Brain microvascular endothelial cell (primary cell): ENCODE measurements around the gene UBR3.

ENCODE experiments used
- DNase-seq: peaks from one replicate; pipeline ENCODE4 v3.0.0-alpha.2; 2020
- H3K27ac ChIP-seq: fragments of 250-450 bp; sonication (Bioruptor Pico); 2 replicates; pipeline ENCODE4 v1.5.1; 2020; ENCODE audit warnings: mild to moderate bottlenecking, moderate library complexity
- H3K27me3 ChIP-seq: fragments of 250-450 bp; sonication (Bioruptor Pico); replicated peaks from 2 replicates; pipeline ENCODE4 v1.5.1; 2020; ENCODE audit warnings: mild to moderate bottlenecking
- H3K36me3 ChIP-seq: fragments of 250-450 bp; sonication (Bioruptor Pico); replicated peaks from 2 replicates; pipeline ENCODE4 v1.5.1; 2020; ENCODE audit warnings: mild to moderate bottlenecking
- H3K4me3 ChIP-seq: 2 replicates; pipeline ENCODE4 v1.5.1; 2011; ENCODE audit warnings: low read depth, mild to moderate bottlenecking, control low read depth, low read length, moderate library complexity
- CTCF ChIP-seq: IDR thresholded peaks from 2 replicates; pipeline ENCODE4 v1.5.1; 2011; ENCODE audit warnings: low read depth, mild to moderate bottlenecking, moderate library complexity, low read length, control low read depth, inconsistent platforms; ENCODE audit errors: missing control alignments
- in situ Hi-C: cut with HindIII; loops from 2 replicates; pipeline ENCODE4 v1.10.0; 2017; ENCODE audit warnings: low sequenced_read_pairs, low pct_ligation_motif_present

UBR3 gene

GRCh38 chr2:170063456-170064235 is 236.4 kb downstream of the UBR3 start:
- TF ChIP-seq CTCF, result no peak
- DNase-seq, result no peak
- in situ Hi-C loops, result no loop called here
- Histone ChIP-seq H3K4me3 (no peak overlapping the region), H3K36me3 (peaks cover 5% of the 10 kb centered on the region), H3K27me3 (no peaks in the 10 kb centered on the region), H3K27ac (no peak overlapping the region)

DNA sequence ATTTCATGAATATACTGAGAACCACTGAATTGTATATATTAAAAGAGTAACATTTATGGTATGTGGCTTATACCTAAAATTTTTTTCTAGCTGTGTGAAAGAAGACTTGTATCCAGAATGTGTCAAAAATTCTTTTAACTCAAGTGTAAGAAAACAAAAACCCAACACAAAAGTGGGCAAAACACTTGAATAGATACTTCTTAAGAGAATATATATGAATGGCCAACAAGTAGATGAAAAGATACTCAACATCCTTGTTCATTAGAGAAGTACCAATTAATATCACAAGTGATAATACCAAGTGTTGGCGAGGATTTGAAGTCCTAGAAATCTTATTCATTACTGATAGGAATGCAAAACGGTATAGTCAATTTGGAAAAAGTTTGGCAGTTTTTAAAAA is 243.5 kb downstream of the UBR3 start:
- no peak overlapping the region for H3K4me3 ChIP-seq
- no peak overlapping the region for H3K27ac ChIP-seq
- H3K27me3 ChIP-seq, result no peaks in the 10 kb centered on the region
- in situ Hi-C loops, result no loop called here
- peaks cover 2% of the 10 kb centered on the region for H3K36me3 ChIP-seq
- DNase-seq, result no peak
- no peak for TF ChIP-seq CTCF

- Histone ChIP-seq H3K36me3 (no peaks in the 10 kb centered on the region), H3K4me3 (no peak overlapping the region), H3K27ac (no peak overlapping the region), H3K27me3 (no peaks in the 10 kb centered on the region)
- peak; percentile 62 for DNase-seq
- no peak for TF ChIP-seq CTCF
- in situ Hi-C loops, result no loop called here
These were observed 246.0 kb downstream of the UBR3 start for GRCh38 chr2:170073288-170073687.

GRCh38 chr2:170076189-170076588 is 248.9 kb downstream of the UBR3 start:
- no peak overlapping the region for H3K4me3 ChIP-seq
- H3K27ac ChIP-seq, result no peak overlapping the region
- TF ChIP-seq CTCF, result no peak
- in situ Hi-C loops, result no loop called here
- no peaks in the 10 kb centered on the region for H3K27me3 ChIP-seq
- no peak for DNase-seq
- H3K36me3 ChIP-seq, result no peaks in the 10 kb centered on the region

GRCh38 chr2:170077830-170078569 is 250.7 kb downstream of the UBR3 start:
- H3K27me3 ChIP-seq, result no peaks in the 10 kb centered on the region
- H3K36me3 ChIP-seq, result no peaks in the 10 kb centered on the region
- in situ Hi-C loops, result no loop called here
- no peak overlapping the region for H3K27ac ChIP-seq
- TF ChIP-seq CTCF, result no peak
- no peak overlapping the region for H3K4me3 ChIP-seq
- no peak for DNase-seq
